OCI-LY1 (cell line): Measurements from ENCODE around the gene KIF16B.

Experiments used
- EZH2 ChIP-seq: fragments of 200-600 bp; sonication (generic), shearing (Covaris generic); IDR thresholded peaks from 2 replicates; pipeline ENCODE4 v1.8.0; 2017; ENCODE audit warnings: borderline replicate concordance, mixed run types, mild to moderate bottlenecking, antibody characterized with exemption, low read length, moderate library complexity, mixed read lengths
- TF ChIP-seq, protein P1 (sequence below): fragments of 200-600 bp; sonication (generic), shearing (Covaris generic); IDR thresholded peaks from 2 replicates; pipeline ENCODE4 v1.5.1; 2017; ENCODE audit warnings: mild to moderate bottlenecking, antibody characterized with exemption, low read length, moderate library complexity, mixed read lengths

DNA sequence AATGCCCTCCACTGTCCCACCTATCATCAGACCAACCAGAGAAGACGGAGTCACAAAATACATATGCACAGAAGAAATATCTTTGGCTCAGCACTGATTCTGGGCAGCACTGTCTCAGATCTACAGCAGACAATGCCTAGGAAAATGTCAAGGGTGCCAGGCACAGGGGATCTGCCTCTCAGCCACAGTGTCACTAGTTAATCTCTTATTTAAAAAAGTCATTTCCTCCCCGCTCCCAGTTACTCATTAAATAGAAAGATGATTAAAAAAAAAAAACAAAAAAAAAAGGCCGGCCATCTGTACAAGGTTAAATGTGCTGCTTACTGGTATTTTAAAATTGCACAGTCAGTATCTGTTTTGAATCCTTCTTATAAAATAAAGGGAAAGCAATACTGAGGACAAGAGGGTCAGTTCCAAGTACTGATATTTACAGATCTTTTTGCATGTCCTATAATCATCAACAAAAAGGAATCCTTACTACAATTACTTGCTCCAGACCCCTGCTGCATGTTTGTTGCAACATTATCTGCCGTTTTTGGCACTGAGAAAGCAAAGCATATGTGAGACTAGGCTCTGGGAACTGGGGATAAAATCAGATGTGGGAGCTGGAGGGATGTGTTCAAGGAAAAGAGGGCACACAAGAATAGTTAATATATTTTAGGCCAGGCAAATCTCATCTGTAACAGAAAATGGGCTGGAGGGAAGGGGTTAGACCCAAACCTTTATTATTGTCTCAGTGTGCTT is 299.3 kb downstream of the KIF16B start:
- no peak for TF ChIP-seq EZH2
- TF ChIP-seq, protein P1, sequence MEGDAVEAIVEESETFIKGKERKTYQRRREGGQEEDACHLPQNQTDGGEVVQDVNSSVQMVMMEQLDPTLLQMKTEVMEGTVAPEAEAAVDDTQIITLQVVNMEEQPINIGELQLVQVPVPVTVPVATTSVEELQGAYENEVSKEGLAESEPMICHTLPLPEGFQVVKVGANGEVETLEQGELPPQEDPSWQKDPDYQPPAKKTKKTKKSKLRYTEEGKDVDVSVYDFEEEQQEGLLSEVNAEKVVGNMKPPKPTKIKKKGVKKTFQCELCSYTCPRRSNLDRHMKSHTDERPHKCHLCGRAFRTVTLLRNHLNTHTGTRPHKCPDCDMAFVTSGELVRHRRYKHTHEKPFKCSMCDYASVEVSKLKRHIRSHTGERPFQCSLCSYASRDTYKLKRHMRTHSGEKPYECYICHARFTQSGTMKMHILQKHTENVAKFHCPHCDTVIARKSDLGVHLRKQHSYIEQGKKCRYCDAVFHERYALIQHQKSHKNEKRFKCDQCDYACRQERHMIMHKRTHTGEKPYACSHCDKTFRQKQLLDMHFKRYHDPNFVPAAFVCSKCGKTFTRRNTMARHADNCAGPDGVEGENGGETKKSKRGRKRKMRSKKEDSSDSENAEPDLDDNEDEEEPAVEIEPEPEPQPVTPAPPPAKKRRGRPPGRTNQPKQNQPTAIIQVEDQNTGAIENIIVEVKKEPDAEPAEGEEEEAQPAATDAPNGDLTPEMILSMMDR, result no peak
